OCI-LY1 (cell line): ENCODE data around the gene ACOT4.

Experiments
- EZH2 ChIP-seq: fragments of 200-600 bp; sonication (generic), shearing (Covaris generic); IDR thresholded peaks from 2 replicates; pipeline ENCODE4 v1.8.0; 2017; ENCODE audit warnings: borderline replicate concordance, mixed run types, mild to moderate bottlenecking, antibody characterized with exemption, low read length, moderate library complexity, mixed read lengths
- TF ChIP-seq, protein P1 (sequence below): fragments of 200-600 bp; sonication (generic), shearing (Covaris generic); IDR thresholded peaks from 2 replicates; pipeline ENCODE4 v1.5.1; 2017; ENCODE audit warnings: mild to moderate bottlenecking, antibody characterized with exemption, low read length, moderate library complexity, mixed read lengths

DNA sequence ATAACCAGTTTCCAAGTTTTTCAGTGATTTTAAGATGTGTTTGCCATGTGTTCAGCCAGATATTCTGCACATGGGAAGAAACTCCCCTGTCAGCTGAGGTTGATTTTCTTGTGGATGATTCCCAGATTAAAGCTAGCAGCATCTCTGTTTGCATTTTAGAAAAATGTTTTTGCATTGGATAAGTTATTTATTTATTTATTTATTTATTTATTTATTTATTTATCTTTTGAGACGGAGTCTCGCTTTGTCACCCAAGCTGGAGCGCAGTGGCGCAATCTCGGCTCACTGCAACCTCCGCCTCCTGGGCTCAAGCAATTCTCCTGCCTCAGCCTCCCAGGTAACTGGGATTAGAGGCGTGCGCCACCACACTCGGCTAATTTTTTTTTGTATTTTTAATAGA, 2.8 kb downstream of the ACOT4 start:
- TF ChIP-seq, protein P1, sequence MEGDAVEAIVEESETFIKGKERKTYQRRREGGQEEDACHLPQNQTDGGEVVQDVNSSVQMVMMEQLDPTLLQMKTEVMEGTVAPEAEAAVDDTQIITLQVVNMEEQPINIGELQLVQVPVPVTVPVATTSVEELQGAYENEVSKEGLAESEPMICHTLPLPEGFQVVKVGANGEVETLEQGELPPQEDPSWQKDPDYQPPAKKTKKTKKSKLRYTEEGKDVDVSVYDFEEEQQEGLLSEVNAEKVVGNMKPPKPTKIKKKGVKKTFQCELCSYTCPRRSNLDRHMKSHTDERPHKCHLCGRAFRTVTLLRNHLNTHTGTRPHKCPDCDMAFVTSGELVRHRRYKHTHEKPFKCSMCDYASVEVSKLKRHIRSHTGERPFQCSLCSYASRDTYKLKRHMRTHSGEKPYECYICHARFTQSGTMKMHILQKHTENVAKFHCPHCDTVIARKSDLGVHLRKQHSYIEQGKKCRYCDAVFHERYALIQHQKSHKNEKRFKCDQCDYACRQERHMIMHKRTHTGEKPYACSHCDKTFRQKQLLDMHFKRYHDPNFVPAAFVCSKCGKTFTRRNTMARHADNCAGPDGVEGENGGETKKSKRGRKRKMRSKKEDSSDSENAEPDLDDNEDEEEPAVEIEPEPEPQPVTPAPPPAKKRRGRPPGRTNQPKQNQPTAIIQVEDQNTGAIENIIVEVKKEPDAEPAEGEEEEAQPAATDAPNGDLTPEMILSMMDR = no peak
- no peak for TF ChIP-seq EZH2
